NB4 (cell line): ENCODE data around the gene CALML3.

Source experiments
- DNase-seq: peaks from one replicate; pipeline ENCODE4 v3.0.0; 2010; ENCODE audit warnings: low read depth
- H3K4me3 ChIP-seq: one replicate; pipeline ENCODE4 v1.5.1; 2011; ENCODE audit warnings: mild to moderate bottlenecking, low read depth, low read length, moderate library complexity
- MYC ChIP-seq: IDR thresholded peaks from 2 replicates; pipeline ENCODE4 v1.6.1; 2011; ENCODE audit warnings: low read depth, low read length
- POLR2A ChIP-seq: IDR thresholded peaks from 2 replicates; pipeline ENCODE4 v1.6.1; 2011; ENCODE audit warnings: mild to moderate bottlenecking; ENCODE audit not compliant: insufficient read length; ENCODE audit errors: extremely low read depth
- TF ChIP-seq, protein P1 (sequence below): IDR thresholded peaks from one replicate; pipeline ENCODE4 v1.5.1; 2012; ENCODE audit warnings: low read depth, low read length
- TF ChIP-seq, protein P2 (sequence below): IDR thresholded peaks from 2 replicates; pipeline ENCODE4 v1.6.1; 2011; ENCODE audit warnings: low read depth, low read length

CALML3 gene

DNA sequence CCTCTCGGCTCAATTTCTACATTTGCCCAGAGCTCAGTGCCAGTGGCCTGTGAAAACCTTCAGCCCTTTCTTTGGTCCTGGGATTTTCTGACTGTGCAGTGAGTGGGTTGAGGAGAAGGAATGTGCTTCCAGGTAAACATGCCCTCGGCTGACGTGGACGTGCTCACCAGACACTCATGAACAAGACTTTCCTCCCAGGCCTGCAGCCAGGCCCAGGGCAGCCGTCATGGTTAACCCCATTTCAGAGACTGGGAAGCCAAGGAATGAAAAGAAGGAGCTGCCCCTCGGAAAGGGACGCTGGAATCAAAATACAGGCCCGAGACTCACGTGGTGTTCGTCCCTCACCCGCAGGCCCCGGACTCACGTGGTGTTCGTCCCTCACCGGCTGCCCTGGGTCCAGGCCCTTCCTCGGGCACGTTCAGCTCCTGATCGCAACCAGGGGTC, 16.6 kb upstream of the CALML3 start:
- no peak for DNase-seq
- TF ChIP-seq, protein P1, sequence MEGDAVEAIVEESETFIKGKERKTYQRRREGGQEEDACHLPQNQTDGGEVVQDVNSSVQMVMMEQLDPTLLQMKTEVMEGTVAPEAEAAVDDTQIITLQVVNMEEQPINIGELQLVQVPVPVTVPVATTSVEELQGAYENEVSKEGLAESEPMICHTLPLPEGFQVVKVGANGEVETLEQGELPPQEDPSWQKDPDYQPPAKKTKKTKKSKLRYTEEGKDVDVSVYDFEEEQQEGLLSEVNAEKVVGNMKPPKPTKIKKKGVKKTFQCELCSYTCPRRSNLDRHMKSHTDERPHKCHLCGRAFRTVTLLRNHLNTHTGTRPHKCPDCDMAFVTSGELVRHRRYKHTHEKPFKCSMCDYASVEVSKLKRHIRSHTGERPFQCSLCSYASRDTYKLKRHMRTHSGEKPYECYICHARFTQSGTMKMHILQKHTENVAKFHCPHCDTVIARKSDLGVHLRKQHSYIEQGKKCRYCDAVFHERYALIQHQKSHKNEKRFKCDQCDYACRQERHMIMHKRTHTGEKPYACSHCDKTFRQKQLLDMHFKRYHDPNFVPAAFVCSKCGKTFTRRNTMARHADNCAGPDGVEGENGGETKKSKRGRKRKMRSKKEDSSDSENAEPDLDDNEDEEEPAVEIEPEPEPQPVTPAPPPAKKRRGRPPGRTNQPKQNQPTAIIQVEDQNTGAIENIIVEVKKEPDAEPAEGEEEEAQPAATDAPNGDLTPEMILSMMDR = no peak
- TF ChIP-seq POLR2A (no peak), MYC (no peak)
- TF ChIP-seq, protein P2, sequence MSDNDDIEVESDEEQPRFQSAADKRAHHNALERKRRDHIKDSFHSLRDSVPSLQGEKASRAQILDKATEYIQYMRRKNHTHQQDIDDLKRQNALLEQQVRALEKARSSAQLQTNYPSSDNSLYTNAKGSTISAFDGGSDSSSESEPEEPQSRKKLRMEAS = no peak
- no peak overlapping the region for H3K4me3 ChIP-seq

DNA sequence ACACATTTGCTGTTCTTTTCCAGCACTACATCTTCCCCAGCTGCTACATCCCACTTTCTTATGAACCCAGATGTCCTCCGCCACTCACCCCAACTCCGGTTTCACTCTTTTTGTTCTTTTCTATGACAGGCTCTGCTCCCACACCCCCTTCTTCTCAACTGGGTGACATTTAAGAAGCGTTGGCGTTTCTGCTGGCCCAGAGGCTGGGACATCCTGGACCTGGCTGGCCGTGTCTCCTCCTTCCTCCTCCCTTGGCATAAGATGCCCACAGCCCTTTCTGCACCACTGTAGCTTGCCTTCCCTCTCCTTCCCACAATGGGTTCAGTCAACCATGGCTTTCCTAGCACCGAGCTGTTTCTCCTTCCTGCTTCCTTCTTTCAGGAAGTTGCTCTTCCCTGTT, 16.0 kb upstream of the CALML3 start:
- DNase-seq = no peak
- H3K4me3 ChIP-seq = no peak overlapping the region
- TF ChIP-seq, protein P2 = no peak
- TF ChIP-seq POLR2A (no peak), MYC (no peak)
- TF ChIP-seq, protein P1 = no peak

DNA sequence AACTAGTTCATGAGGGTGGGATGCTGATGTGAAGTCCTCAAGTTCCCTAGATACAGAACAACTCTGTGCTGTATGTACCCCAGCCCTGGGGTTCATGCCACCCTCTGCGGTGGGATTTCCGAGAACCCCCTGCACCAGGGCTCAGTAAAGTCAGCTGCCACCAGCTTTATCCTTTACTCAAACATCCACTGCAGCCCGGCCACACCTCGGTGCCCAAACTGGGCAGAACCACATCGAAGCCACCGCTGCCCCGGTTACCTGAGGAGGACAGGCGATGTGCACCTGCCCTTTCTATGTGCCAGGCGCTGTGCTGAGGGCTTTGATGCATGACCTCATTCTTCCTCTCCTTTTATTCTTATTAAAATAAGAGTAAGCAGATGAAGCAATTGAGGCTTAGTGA, 15.5 kb upstream of the CALML3 start:
- H3K4me3 ChIP-seq = no peak overlapping the region
- TF ChIP-seq MYC = no peak
- TF ChIP-seq, protein P1 = no peak
- TF ChIP-seq POLR2A = no peak
- TF ChIP-seq, protein P2 = no peak
- DNase-seq = no peak

DNA sequence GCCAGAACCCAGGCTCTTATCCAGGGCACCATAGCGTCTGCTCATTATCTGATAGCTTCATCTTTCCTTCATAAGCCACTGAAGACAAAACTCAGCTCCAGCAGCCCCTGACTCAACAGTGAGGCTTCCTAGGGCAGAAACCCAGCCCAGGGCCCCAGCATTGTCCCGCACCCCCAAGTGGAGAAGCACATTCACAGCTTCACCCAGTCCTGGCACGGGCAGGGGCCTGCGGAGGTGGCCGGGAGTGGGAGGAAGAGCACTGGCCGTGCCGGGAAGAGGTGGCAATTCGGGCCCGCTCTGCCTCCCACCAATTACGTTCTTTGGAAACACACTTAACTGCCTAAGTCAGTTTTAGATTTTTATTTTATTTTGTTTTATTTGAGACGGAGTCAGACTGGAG, 15.1 kb upstream of the CALML3 start:
- no peak overlapping the region for H3K4me3 ChIP-seq
- TF ChIP-seq MYC (no peak), POLR2A (no peak)
- TF ChIP-seq, protein P1 = no peak
- TF ChIP-seq, protein P2 = no peak
- no peak for DNase-seq

DNA sequence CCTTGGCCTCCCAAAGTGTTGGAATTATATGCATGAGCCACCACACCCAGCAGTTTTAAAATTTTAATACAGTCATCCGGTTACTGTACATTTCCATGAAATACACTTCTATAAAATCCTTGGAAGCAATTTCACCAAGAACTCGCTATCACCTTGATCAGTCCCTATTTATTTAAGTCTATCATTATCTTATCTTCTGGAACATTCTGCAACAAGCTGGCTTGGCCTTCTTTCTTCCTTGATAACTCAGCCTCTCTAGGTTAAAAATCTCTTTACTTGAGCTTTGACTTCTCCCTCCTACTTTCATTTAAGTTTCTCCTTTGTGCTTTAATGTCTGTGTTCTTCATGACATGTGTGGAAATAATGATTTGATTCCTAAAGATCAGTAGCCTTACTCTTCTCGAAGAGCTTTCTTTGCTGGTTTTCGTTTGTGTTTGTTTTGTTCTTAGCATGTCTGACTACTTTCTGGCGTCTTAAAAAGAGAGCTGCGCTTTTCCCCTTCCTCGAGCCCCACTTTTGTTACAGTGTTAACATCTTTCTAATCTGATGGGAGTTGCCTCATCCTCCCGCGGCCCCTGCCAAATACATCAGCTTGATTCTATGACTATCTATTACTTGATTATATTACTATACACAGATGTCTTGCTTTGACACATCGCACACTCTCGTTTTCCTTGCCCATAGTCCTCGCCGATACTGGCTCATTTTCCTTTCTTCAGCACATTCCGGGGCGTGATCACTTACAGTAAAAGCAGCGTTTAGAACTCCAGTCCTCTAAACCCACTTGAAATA, 14.3 kb upstream of the CALML3 start:
- no peak overlapping the region for H3K4me3 ChIP-seq
- DNase-seq = no peak
- TF ChIP-seq, protein P2 = no peak
- TF ChIP-seq, protein P1 = no peak
- TF ChIP-seq MYC (no peak), POLR2A (no peak)
